HTR-8/SVneo (cell line): ENCODE results near the gene NTNG2.
"Not testable (repeated sequence)": the region's sequence is repeated elsewhere in the genome, so short reads cannot be mapped to it uniquely, and the experiment has no call there.

Experiments used
- DNase-seq: peaks from one replicate; pipeline ENCODE4 v3.0.0; 2011; ENCODE audit warnings: low spot score, mixed read lengths; ENCODE audit not compliant: insufficient read length
- FAIRE-seq: peaks from 2 replicates; lab custom pipeline; 2011; peaks lifted over from hg19 to GRCh38; lab: Jason Lieb, UNC

NTNG2 gene, protein sequence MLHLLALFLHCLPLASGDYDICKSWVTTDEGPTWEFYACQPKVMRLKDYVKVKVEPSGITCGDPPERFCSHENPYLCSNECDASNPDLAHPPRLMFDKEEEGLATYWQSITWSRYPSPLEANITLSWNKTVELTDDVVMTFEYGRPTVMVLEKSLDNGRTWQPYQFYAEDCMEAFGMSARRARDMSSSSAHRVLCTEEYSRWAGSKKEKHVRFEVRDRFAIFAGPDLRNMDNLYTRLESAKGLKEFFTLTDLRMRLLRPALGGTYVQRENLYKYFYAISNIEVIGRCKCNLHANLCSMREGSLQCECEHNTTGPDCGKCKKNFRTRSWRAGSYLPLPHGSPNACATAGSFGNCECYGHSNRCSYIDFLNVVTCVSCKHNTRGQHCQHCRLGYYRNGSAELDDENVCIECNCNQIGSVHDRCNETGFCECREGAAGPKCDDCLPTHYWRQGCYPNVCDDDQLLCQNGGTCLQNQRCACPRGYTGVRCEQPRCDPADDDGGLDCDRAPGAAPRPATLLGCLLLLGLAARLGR

DNA sequence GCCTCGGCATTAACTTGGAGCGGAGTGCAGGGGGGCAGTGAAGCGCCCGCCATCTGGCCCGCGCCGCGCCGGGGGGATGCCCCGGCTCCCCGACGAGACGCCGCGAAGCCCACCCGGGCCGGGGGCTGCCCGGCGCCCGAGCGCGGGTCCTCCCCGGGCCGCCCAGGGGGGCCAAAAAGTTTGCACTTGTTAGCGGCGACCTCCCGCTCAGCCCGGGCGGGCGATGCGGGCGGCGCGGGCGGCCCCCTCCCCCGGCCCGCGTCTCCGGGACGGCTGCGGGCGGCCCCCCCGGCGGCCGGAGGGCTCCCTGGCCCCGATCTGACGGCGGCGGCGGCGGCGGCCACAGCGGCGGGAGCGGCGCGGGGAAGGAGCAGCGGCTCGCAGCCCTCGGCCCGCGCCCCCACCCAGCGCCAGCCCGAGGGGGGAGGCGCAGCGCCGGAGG is at the start of gene NTNG2:
Gene NTNG2 (plus strand): TSS at position 316 of the 442 bp plus-strand sequence. CDS start 4,774 bp downstream, outside the sequence.
- DNase-seq (no peak), FAIRE-seq (no peak)

DNA sequence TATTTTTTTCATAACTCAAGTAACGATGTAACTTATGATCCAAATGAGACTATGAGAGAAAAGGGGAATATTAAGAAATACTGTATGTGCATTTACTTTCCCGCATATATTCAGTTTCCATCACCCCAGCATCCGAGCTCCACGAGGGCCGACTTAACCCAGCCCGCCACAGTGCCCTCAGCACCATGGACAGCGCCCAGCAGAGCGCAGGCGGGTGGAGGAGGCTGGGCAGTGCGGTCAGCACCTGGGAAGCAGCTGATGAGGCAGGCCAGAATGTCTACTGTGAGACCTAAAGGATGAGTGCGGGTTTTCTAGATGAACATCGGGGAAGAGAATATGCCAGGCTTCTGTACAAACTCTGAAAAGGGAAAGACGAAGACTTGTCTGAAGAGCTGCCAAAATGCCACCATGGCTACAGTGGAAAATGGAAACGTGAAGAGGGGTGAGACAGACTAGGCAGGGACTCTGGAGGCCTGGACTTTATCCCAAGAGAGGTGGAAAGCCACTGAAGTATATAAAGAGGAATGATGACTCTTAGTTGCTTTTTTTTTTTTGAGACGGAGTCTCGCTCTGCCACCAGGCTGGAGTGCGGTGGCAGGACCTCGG is 47.7 kb upstream of the NTNG2 start:
- FAIRE-seq = no peak

DNA sequence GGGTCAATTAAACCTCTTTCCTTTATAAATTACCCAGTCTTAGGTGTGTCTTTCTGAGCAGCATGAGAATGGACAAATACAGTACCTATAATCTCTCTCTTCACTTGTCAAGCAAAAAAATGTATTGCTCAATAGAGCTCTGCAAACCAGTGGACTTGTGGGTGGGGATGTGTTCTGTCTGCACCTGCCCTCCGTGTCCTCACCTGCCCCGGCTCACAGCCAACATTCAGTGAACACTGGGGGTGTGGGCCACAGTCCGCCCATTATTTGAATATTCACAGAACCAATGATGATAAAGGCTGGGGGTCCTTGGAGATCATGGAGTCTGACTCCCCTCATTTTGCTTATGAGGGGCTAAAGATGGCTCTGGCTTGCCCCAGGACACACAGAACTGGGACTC is 45.3 kb upstream of the NTNG2 start:
- FAIRE-seq = no peak
- no peak for DNase-seq

More for the DNA sequence above, 47.7 kb upstream of the NTNG2 start:
- DNase-seq = peak; percentile 51

DNA sequence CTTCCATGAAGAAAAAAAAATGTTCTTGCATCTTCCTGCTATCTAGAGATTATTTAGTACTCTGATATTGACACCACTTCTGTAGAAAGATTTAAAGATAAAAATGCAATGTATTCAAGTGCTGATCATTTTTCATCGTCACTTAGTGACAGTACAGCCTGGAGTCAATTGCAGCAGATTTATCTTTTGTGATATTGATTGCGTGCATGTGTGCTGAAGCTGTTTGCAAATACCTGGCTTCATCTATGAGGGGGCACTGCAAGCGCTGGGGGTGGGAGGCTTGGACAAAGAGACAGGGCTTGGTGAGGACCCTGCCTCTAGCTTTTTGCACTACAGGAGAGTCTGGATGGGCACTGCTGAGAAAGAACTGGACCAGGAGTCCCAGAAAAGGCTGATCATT is 44.2 kb upstream of the NTNG2 start:
- DNase-seq (no peak), FAIRE-seq (no peak)

DNA sequence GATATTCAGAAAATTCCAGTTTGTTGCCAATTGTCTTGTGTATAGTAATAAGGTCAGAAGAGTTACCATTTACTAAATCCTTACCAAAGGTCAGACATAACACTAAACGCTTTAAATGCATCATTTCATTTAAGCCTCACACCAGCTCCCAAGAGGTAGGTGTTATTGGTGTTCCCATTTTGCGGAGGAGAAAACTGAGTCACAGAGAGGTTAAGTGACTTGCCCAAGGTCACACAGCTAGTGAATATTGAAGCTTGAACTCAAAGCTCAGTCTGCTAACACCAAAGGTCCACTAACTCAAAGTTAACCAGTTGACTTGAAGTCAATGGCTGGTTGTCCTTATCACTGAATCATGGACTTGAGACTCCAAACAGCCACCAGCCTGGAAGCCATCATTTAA is 40.8 kb upstream of the NTNG2 start:
- no peak for DNase-seq

DNA sequence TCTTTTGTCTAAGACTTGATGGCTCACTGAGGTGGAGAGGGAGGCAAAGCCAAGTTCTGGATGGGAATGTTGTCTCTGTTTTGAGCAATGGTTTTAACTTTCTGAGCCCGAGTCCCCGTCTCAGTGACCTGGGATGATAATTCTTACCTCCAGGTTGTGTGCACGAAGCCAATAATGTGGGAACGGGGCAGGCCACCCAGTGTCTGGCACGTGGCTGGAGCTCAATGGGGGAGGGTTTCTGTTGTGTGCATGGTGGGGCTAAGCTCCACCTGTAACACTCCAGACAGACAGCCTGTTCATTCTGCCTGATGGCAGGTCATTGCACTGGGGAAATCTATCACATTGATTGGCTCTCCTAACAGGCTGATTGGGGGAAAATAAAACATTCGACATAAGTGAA is 37.1 kb upstream of the NTNG2 start:
- DNase-seq (no peak), FAIRE-seq (no peak)

More for the DNA sequence above, 40.8 kb upstream of the NTNG2 start:
- no peak for FAIRE-seq

DNA sequence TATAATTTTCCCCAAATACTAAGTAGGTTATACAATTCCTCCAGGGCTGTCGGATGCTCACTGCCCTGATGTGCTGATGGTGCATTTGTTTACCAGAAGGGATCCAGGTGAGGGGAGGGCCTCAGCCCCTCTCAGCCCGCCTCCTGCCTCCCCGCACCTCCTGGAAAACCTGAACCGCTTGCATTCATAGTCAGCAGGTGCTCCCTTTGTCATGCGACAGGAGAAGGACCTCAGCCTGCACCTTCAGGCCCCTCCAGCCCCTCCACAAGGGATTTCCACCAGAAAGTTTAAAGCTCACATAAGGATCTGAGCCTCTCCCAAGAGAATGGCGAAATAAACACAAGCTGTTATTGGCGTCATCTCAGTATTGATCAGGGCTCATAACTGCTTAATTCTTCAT is 36.5 kb upstream of the NTNG2 start:
- FAIRE-seq = no peak
- DNase-seq = no peak

DNA sequence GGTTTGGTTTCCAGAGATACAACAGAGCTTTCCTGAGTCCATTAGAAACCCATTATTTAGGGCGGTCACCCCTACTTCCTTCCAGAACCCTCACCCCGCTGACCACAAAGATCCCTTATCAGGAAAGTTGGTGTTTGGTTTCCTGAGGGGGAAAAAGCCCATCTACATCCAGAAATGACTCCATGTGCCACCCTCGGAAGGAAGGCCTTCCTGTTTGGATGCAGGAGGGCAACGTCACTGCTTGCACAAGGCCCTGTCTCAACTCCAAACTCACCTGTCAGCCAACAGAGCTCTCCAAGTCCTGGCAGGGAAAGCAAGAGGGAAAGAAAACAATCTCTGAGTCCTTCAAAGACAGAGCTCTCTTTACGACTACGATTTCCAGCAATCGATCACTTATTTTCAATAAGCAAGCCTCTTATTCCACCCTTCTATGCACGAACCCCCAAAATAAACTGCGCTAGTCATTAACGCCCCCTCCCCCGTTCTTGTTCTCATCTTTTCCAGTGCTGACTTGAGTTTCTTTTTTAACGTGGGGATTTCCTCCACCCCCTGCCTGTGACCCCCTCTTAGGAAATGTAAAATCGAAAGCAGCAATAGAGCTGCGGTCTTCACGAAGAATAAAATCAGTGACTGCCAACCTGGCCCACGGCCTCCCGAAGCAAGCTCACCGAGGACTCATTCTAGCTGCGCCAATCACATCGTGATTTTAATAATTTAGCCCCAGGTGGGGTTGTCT is 35.7 kb upstream of the NTNG2 start:
- FAIRE-seq = no peak

DNA sequence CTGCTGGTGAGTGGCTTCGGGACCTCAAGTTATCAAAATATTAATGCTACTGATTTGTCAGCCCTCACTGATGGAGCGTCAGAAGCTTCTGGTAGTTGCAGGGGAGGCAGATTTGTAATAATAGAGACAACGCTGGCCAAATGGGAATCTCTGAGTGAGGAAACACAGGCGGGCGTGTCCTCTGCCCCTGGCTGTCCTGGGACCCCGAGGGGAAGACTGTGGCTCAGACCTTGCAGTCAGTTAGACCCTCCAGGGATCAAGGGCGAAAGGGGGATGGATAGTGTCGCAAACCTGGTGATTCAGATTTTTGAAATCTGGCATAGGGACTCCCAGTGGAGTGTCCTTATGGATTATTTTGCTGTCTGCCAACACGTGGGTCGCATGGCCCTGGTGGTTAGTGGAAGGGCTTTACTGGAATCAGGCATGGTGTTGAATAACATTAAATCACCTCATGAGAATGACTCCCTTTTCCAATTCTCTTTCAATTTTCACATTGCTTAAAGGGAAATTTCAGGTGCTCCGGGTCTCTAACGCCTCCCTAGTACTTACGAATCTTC is 35.1 kb upstream of the NTNG2 start:
- no peak for FAIRE-seq
- no peak for DNase-seq

More for the DNA sequence above, 35.7 kb upstream of the NTNG2 start:
- DNase-seq = no peak

DNA sequence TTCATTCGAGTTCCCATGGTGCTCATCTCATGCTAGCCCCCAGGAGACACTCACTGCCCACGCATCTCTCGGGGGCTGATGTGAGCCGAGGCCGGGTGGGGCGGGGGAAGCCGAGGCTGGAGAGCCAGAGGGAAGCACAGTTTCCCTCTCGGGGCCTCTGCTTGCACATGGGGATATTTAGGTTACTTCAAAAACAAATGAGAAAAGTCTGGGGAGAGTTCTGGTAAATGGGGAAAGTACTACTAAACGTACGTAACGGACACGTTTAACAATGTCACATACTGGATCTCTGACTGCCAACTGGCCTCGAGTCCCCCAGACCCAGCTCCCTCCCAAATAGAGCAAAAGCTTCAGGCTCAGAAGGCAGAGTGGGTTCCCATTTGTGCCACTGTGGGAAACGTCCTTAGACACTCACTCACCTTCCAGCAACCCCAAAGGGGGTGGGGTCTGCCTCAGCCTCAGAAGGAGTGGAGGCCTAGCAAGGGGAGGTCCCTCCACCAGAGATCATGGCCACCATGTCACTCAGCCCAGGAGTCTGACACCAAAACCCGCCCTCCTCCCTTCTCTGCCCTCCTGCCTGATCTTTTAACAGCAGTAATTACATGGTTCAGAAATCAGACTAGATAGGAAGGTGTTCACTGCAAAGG is 33.8 kb upstream of the NTNG2 start:
- no peak for DNase-seq
- FAIRE-seq = no peak

DNA sequence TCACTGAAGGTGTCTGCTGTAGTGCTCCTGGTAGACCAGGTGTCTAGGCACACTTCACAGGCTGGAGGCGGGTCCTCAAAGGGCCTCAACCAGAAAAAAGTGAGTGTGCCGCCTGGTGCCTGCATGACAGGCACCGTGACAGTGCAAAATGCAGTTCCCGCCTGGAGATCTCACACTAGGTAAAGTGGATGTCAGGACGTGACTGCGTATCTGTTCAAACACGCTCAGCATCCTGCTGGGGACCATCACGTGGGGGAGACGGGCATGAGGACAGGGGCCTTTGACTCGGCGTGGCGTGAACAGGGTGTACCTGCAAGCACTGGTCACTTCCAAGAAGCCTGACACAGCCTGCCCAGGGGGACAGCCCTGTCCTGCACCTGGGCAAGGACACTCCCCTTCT is 32.3 kb upstream of the NTNG2 start:
- DNase-seq = no peak
- FAIRE-seq = no peak

DNA sequence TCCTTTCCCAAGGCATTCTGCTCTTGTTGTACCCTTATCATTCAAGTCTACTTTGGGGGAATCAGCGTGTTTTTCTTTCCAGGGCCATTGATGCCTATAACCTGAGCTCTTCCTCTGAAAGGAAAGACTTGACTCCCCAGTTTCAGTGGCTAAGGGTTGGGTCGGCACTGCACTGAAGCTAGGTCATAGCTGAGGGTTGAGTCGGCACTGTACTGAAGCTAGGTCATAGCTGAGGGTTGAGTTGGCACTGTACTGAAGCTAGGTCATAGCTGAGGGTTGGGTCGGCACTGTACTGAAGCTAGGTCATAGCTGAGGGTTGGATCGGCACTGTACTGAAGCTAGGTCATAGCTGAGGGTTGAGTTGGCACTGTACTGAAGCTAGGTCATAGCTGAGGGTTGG is 27.8 kb upstream of the NTNG2 start:
- FAIRE-seq = peak; percentile 9
- DNase-seq = not testable (repeated sequence)

DNA sequence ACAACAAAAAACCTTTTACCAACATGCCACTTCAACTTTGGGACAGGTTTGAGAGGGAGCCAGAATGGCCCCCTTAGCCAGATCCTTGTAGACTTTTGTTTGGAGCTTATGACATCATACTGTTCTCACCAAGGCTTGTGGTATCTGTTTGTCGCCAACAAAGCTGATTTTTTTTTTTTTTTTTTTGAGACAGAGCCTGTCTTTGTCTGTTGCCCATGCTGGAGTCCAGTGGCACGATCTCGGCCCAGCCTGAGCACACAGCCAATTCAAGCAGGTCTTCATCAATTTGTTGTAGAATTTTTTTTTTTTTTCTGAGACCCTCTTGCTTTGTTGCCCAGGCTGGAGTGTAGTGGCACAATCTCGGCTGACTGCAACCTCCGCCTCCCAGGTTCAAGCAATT is 26.4 kb upstream of the NTNG2 start:
- DNase-seq (no peak), FAIRE-seq (no peak)

DNA sequence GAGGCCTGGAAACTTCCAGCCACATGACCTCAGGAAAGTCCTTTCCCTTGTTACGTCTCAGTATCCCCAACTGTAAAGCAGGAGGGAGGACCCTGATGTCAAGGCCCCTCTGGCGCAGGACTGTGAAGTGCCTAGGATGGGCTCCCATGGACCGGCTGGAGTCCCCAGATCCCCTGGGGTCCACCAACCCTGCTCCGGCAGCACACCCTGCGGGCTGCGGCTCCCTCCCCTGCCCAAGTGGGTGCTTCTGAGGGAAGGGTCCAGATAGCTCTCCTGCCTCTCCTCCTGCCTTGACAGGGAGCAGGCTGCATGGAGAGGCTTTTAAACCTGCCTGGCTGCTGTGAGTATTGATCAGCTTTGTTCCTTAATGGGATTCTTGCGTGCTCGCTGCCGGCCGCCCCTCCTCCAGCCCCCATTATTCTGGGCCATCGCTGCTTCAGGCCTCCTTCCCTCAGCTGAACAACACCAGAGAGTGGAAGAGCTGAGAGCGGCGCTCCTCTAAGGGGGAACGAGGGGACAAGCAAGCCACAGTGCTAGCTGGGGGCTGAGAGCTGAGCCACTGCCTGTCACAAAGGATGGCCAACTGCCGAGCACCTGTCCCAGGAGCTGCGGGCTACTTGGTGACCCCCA is 25.6 kb upstream of the NTNG2 start:
- DNase-seq (no peak), FAIRE-seq (no peak)

DNA sequence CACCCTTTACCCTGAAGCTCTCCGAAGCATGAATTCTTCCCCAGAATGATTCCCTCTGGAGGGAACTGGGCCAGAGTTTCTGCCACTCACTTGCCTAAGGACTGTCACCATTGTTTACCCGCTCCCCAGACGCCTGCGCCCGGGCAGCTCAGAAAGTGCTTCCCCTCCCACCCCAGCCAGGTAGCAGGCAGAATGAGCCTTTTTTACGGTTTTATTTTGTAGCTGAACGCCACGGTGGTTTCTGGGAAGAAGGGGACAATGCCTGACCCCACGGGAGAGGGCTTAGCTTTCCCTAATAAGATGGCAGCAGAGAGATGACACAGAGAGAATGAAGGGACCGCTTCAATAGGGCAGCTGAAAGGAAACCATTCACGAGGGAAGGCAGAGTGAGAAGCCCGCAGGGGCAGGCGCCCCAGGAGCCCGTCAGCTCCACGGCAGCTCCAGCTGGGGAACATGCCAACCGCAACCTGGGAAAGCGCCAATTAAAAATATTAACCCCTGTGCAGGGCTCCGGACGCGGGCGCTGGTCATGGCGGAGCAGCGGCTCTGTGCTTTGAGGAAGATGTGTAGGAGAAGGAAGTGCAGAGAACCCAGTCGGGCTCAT is 20.4 kb upstream of the NTNG2 start:
- DNase-seq = no peak
- FAIRE-seq = no peak

DNA sequence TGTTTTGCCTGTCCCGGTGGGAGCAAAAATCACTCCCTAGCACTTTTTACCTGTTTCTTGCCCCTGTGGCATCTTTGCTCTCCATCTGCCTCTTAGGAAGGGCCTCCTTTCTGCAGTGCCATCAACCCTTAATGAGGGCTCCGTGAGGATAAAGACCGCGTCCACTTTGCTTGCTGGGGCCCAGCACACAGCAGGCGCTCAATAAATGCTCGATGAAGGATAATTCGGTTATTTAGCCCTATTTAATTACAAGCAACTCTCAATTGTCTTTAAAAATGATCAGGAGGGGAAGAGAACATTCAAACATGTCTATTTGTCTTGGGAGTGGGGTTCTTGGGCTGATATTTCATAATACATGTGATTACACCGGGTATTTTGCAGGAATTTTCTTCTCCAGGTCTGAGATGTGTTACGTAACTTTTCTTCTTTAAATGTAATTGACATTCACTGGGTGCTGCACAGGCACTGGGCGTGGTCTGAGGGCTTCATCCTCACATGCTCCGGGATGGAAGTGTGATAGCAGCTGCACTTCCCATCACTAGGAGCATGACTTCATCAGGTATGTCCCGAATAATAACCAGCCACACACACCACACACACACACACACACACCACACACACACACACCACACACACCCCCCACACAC is 19.8 kb upstream of the NTNG2 start:
- peak; percentile 26 for DNase-seq
- FAIRE-seq = peak; percentile 82

DNA sequence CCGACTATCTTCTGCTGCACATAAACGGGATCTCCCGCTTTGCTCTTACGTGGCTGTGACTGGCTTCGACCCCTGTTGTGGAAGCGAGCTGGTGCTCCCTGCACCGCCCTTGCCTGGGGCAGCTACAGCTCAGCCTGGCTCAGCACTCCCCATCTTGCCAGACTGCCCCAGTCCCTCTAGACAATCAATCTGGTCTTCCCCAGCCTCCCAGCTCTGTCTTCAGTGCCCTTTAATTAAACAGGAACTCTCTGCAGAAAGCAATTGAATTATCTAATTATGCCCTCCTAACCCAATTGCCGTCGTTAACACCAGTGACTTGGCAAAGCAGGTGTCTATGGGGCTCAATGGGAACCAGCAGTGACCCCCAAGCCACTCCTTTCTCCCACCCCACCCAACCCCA is 18.9 kb upstream of the NTNG2 start:
- DNase-seq (no peak), FAIRE-seq (no peak)

DNA sequence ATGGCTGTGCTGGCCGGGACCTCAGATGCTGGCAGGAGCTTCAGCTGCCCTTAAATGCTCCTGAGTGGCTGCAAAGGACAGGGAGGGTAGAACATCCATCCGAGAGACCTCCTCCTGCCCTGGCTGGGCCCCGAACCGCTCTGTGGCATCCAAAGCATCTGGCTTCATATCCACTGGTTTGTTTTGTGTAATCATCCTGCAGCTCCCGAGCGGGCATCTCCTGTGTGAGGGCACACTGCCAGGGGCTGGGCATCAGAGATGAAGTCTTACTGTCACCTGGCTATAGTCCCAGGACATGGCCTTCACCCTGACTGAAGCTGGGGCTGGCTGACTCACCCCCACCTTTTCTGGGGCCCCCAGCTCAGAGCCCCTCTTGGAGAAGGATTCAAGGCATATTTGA is 18.5 kb upstream of the NTNG2 start:
- no peak for FAIRE-seq
- no peak for DNase-seq
